WI38 (cell line): ENCODE measurements around the gene NRG3.

Source experiments
- H3K4me3 ChIP-seq: 2 replicates; pipeline ENCODE4 v1.5.1; 2011; ENCODE audit warnings: low read depth, mild to moderate bottlenecking, control low read depth, low read length
- CTCF ChIP-seq: IDR thresholded peaks from 2 replicates; pipeline ENCODE4 v1.5.1; 2012; ENCODE audit warnings: low read depth, mild to moderate bottlenecking, control low read depth, low read length

The NRG3 gene

GRCh38 chr10:82254237-82254636 lies 379.2 kb downstream of the NRG3 start:
- no peak overlapping the region for H3K4me3 ChIP-seq
- TF ChIP-seq CTCF, result no peak

GRCh38 chr10:82256275-82256674 lies 381.3 kb downstream of the NRG3 start:
- no peak for TF ChIP-seq CTCF
- H3K4me3 ChIP-seq, result no peak overlapping the region

GRCh38 chr10:82266438-82266837 lies 391.4 kb downstream of the NRG3 start:
- no peak for TF ChIP-seq CTCF
- H3K4me3 ChIP-seq, result no peak overlapping the region

- H3K4me3 ChIP-seq, result no peak overlapping the region
- TF ChIP-seq CTCF, result no peak
Measured at GRCh38 chr10:82267014-82267413, 392.0 kb downstream of the NRG3 start.

- no peak for TF ChIP-seq CTCF
- H3K4me3 ChIP-seq, result no peak overlapping the region
Measured at GRCh38 chr10:82267465-82267864, 392.5 kb downstream of the NRG3 start.

GRCh38 chr10:82267960-82268359 lies 393.0 kb downstream of the NRG3 start:
- no peak overlapping the region for H3K4me3 ChIP-seq
- TF ChIP-seq CTCF, result no peak

GRCh38 chr10:82277591-82277990 lies 402.6 kb downstream of the NRG3 start:
- TF ChIP-seq CTCF, result no peak
- H3K4me3 ChIP-seq, result no peak overlapping the region
